Stimulated activated effector memory CD8-positive, alpha-beta T cell treated with anti-CD3 and anti-CD28 coated beads, Interleukin-12 subunit alpha, Interleukin-12 subunit beta, amount 100 ng/mL, for 72 hours (primary cell): ENCODE measurements around the gene C2CD4C.
"Not testable (repeated sequence)": the region's sequence is repeated elsewhere in the genome, so short reads cannot be mapped to it uniquely, and the experiment has no call there.

Experiments used
- ATAC-seq: fragments of 150-1000 bp; cut with Tn5 transposase; 2 replicates; pipeline ENCODE4 v1.10.0; 2021
- DNase-seq, 2 donors: peaks; one replicate each; pipeline ENCODE4 v3.0.0; 2021 to 2022; ENCODE audit warnings: low spot score in 2 of 2
- H3K27ac Mint-ChIP-seq: one replicate; pipeline ENCODE4 v1.8.0; 2022; ENCODE audit warnings: mild to moderate bottlenecking, mixed read lengths
- H3K36me3 Mint-ChIP-seq: one replicate; pipeline ENCODE4 v1.8.0; 2022; ENCODE audit warnings: mild to moderate bottlenecking, mixed read lengths
- H3K4me1 Mint-ChIP-seq: one replicate; pipeline ENCODE4 v1.8.0; 2022; ENCODE audit warnings: mixed read lengths
- H3K4me3 Mint-ChIP-seq: one replicate; pipeline ENCODE4 v1.8.0; 2022; ENCODE audit warnings: mild to moderate bottlenecking, mixed read lengths
- H3K9me3 Mint-ChIP-seq: one replicate; pipeline ENCODE4 v1.8.0; 2022; ENCODE audit warnings: mixed read lengths

C2CD4C gene

DNA sequence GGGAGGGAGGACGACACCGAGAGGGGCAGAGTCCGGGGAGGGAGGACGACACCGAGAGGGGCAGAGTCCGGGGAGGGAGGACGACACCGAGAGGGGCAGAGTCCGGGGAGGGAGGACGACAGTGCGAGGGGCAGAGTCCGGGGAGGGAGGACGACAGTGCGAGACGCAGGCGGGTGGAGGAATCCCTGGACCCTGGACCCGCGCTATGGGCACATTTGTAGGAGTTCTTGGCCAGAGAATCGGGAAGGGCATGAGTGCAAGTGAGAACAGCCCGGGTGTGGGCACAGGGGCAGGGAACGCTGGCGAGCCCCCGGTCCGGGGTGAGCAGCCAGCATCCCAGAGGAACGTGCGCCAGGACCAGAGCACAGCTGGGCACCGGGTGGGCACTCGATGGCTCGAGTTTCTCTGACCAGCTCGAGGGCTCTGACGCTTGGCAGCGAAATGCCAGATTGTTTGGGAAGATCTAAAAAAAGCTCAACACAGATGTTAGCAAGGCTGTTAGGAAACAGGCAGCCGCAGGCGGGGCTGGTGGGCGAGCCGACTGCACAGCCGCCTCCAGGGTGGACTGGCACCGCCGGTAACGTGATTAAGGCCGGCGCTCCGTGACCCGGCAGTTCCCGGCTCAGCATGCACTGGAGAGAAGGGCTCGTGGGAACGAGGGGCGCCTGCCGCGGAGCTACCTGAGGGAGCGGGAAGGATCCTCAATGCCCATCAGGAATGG, 17.9 kb upstream of the C2CD4C start:
- ATAC-seq, result no peak
- no peak overlapping the region for H3K4me3 Mint-ChIP-seq
- peaks cover 4% of the 10 kb centered on the region for H3K9me3 Mint-ChIP-seq
- no peaks in the 10 kb centered on the region for H3K36me3 Mint-ChIP-seq
- DNase-seq, result no peak
- no peak overlapping the region for H3K27ac Mint-ChIP-seq
- H3K4me1 Mint-ChIP-seq, result no peaks in the 10 kb centered on the region

- no peak overlapping the region for H3K4me3 Mint-ChIP-seq
- DNase-seq, result no peak
- no peak overlapping the region for H3K27ac Mint-ChIP-seq
- H3K36me3 Mint-ChIP-seq, result no peaks in the 10 kb centered on the region
- no peaks in the 10 kb centered on the region for H3K4me1 Mint-ChIP-seq
- no peak for ATAC-seq
- H3K9me3 Mint-ChIP-seq, result no peaks in the 10 kb centered on the region
Measured at GRCh38 chr19:425056-425455, 16.1 kb upstream of the C2CD4C start.

DNA sequence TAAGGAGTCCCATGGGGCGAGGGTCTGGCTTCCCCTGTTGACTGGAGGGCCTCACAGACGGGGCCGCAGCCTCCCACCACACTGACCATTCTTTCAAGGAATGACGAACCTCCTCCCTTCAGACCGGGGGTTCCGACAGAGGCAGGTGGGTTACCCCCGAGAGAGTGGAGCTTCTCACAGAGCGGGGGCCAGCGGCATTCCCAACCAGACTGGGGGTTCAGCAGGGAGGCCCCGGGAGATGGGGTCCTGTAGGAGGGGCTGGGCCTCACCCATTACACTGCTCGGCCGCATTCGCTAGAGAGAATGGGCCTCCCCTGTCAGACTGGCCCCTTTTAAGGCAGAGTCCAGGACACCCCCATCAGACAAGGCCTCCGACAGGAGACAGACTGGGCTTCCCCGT, 15.6 kb upstream of the C2CD4C start:
- no peaks in the 10 kb centered on the region for H3K4me1 Mint-ChIP-seq
- no peak for ATAC-seq
- no peak for DNase-seq
- H3K4me3 Mint-ChIP-seq, result no peak overlapping the region
- no peaks in the 10 kb centered on the region for H3K9me3 Mint-ChIP-seq
- no peaks in the 10 kb centered on the region for H3K36me3 Mint-ChIP-seq
- no peak overlapping the region for H3K27ac Mint-ChIP-seq

DNA sequence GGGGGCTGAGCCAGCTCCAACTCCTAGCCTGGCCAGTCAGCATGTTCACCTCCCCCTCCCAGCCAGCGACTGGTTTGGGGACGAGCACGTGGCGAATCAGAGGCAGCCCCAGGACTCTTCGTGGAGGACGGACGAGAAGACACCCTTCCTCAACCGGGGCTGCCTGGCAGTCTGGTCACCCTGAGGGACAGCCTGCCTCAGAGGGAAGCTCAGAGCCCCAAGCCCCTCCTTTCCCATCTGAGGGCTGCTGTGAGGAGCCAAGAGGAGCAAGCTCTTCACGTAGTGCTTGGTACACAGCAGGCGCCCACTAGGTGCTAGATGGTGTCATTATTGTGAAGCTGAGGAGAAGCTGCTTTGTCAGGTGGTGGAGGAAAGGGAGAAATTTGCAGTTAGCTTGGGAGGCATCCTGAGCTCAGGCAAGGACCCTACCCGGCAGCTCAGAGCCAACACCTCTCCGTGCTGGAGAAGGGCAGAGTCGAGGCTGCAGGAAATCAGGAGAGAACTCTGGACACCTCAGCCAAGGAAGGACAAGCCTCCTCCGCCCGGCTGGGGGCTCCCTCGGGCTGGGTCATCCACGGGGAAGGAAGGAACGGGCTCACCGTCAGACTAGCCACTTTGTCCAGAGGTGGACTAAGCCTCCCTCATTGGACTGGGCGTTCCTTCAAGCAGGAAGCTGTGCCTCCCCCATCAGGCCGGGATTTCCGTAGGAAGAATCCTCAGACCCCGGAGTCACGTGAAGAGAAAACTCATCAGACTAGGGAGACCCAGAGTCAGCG, 14.9 kb upstream of the C2CD4C start:
- no peak for DNase-seq
- no peak overlapping the region for H3K27ac Mint-ChIP-seq

DNA sequence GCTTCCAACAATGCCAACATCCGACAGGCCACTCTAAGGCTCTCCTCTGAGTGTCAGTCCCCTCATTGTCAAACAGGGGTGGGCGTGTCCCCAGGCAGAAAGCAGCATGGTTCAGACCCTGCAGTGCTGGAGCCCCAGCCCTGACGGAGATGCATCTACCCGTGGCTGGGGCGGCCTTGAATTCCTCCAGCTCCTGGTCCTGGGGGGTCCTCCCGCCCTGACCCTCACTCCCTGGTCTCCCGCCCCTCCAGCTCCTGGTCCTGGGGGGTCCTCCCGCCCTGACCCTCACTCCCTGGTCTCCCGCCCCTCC, 13.9 kb upstream of the C2CD4C start:
- not testable (repeated sequence) for H3K4me1 Mint-ChIP-seq, ATAC-seq, H3K4me3 Mint-ChIP-seq, DNase-seq, H3K36me3 Mint-ChIP-seq, H3K9me3 Mint-ChIP-seq, H3K27ac Mint-ChIP-seq

More for the DNA sequence above, 14.9 kb upstream of the C2CD4C start:
- no peaks in the 10 kb centered on the region for H3K9me3 Mint-ChIP-seq
- H3K36me3 Mint-ChIP-seq, result no peaks in the 10 kb centered on the region
- no peak for ATAC-seq
- no peaks in the 10 kb centered on the region for H3K4me1 Mint-ChIP-seq
- H3K4me3 Mint-ChIP-seq, result no peak overlapping the region

DNA sequence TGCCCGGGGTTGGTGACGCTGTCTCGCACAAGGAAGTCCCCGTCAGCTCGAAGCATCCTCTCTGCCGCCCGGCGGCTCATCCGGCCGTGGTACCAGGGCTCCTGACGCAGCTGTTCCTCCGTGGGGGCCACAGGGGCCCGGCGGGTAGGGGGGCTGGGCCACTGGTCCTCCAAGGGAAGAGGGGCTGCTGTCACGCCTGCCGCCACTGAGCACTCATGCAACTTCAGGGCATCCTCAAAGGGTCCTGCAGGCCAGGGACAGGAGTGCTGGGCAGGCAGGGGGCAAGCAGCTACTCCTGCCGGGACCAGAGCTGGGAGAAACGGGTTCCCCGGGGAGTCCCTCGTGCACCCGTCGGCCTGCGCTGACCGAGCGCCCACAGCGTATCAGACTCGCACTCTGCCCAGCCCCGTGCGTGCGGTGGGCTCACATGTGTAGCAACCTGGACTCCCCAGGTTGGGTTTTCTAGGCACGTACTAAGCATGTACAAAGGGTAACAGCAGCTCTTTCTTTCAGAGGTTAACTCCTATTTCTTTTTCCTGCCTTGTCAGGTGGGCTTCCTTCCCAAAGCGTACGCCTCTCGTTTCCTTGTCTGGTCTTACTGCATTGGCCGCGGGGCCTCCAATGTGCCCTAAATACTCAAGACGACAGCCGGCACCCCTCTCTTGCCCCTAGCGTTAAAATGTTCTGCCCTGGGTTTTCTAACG, 13.4 kb upstream of the C2CD4C start:
- ATAC-seq (no peak), DNase-seq (no peak)
- Mint-ChIP-seq H3K36me3 (no peaks in the 10 kb centered on the region), H3K4me3 (no peak overlapping the region), H3K4me1 (no peaks in the 10 kb centered on the region), H3K9me3 (no peaks in the 10 kb centered on the region), H3K27ac (no peak overlapping the region)

DNA sequence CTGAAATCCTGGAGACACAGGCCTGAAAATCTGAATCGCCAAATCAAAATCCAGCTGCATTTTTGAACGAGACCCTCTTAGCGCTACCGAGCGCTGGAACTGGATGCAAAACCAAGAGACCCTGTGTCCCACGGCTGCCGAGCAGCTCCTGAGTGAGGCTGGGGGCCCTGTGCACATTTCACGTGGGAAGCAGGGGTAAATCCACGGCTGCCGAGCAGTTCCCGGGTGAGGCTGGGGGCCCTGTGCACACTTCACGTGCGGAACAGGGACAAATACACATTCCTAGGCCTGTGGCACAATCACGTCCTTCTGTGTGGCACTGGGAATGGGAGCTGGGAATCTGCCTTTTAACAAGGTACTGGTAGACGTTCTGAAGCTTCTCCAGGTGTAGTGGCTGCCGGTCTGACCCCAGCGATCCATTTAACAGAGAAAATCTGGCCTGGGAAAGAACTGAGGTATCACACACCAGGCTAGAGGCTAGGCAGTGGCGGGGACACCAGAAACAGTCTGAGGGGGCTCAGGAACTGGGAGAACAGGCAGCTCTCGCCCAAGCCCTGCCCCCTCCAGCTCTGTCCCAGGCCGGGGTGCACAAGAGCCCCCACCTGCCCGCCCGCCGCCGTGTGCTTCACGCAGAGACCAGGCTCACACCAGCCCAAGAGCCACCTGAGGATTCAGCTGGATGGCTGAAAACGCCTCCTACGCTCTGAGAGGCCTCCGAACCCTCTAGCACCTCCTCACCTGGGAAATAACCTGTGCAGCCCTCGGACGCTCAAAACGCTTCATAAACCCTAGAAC, 11.0 kb upstream of the C2CD4C start:
- ATAC-seq (no peak), DNase-seq (no peak)
- Mint-ChIP-seq H3K36me3 (no peaks in the 10 kb centered on the region), H3K4me1 (no peaks in the 10 kb centered on the region), H3K4me3 (no peak overlapping the region), H3K27ac (no peak overlapping the region), H3K9me3 (no peaks in the 10 kb centered on the region)

DNA sequence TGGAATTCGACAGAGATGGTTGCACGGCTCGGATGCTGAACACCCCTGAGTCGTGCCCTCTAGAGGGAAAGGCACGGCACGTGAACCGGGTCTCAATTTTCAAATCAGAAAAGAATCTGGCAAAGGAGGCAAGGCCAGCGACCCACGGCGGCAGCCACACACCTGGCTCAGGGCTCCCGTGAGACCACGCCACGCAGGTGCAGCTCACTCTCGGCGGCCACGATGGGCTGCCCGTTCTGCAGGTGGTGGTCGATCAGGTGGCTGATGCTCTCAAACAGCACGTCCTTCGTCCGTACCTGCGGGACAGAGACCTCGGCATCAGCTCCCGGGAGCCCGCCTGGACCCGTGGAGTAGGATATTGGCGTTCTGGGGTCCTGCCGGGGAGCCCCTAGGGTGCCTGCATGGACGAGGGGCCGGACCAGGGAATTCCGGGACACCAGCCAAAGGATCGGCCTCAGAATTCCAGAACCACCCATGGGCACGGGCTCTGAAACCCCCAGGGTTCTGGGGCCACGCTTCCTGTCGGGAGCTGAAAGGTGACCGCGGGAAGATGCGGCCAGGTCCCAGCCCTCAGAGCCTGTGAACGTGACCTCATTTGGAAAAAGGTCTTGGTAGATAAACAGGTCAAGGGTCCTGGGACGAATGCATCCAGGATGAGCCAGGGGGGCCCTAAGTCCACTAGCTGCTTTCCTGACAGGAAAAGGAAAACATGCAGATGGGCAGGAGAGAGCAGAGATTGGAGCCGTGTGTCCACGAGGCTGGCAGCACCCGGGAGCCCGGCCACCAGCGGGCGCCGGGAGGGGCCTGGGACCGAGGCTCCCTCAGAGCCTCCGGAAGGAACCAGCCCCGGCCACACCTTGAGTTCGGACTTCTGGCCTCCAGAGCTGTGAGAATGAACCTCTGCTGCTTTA, 10.1 kb upstream of the C2CD4C start:
- Mint-ChIP-seq H3K9me3 (no peaks in the 10 kb centered on the region), H3K36me3 (no peaks in the 10 kb centered on the region), H3K4me1 (no peaks in the 10 kb centered on the region), H3K4me3 (no peak overlapping the region), H3K27ac (no peak overlapping the region)
- no peak for DNase-seq
- no peak for ATAC-seq

DNA sequence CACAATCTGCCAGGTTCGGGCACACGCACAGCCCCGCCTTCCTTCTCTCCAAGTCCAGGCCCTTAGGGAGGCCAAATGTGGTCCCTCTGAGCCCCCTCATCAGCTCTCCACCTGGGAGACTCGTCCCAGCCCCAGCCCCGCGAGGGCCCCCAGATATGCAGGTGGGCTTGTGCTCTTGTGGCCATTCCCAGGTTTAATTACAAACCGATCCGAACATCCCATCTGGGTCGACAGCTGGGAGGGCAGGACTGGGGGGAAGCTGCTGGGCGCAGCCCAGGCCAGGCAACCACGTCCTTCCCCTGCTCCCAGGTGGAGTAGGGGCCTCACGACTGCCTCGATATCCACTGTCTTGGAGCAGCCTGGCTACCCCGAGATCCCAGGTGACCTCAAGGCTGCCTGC, 7.5 kb upstream of the C2CD4C start:
- no peak for ATAC-seq
- H3K9me3 Mint-ChIP-seq, result no peaks in the 10 kb centered on the region
- H3K36me3 Mint-ChIP-seq, result no peaks in the 10 kb centered on the region
- DNase-seq, result no peak
- no peak overlapping the region for H3K4me3 Mint-ChIP-seq
- H3K4me1 Mint-ChIP-seq, result no peaks in the 10 kb centered on the region
- no peak overlapping the region for H3K27ac Mint-ChIP-seq

DNA sequence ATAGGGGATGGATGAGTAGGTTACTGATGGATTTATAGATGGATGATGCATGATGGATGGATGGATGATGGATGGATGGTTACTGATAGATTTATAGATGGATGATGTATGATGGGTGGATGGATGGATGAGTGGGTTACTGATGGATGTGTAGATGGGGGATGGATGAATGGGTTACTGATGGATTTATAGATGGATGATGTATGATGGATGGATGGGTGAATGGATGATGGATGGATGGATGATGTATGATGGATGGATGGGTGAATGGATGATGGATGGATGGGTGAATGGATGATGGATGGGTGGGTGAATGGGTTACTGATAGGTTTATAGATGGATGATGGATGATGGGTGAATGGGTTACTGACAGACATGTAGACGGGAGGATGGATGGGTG, 6.3 kb upstream of the C2CD4C start:
- Mint-ChIP-seq H3K4me1 (no peaks in the 10 kb centered on the region), H3K9me3 (no peaks in the 10 kb centered on the region), H3K27ac (no peak overlapping the region), H3K4me3 (no peak overlapping the region), H3K36me3 (no peaks in the 10 kb centered on the region)
- ATAC-seq (no peak), DNase-seq (no peak)

GRCh38 chr19:413756-414420, 4.9 kb upstream of the C2CD4C start:
- Mint-ChIP-seq H3K36me3 (no peaks in the 10 kb centered on the region), H3K4me3 (no peak overlapping the region)

DNA sequence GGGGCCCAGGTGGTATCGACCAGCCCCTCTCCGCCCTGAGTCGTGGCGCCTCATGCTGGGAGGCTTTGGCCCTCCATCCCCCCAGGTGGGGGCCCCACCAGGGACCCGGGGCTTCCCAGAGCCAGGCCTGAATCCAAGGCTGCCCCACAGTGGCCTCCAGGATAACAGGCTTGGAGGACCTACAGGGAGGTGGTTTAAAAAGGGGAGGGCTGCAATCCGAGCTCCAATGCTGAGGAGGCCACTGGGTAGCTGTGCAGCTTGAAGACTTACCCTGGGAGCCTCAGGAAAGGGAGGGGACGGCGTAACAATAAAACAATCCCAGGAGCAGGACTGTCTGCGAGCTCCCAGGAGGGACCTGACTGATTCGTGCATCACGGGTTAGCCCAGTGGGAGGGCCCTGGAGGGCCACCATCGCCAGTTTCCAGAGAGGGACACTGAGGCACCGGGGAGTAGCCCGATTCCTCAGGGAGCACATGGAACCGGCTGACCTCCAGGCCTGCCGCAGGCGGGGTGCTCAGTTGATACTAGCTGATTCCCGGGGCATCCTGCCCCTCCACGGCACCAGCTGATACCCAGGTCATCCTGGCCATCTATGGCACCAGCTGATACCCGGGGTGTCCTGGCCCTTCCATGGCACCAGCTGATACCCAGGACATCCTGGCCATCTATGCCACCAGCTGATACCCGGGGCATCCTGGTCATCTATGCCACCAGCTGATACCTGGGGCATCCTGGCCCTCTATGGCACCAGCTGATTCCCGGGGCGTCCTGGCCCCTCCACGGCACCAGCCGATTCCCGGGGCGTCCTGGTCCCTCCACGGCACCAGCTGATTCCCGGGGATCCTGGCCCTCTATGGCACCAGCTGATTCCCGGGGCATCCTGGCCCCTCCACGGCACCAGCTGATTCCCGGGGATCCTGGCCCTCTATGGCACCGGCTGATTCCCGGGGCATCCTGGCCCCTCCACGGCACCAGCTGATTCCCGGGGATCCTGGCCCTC, 3.7 kb upstream of the C2CD4C start:
- H3K36me3 Mint-ChIP-seq, result no peaks in the 10 kb centered on the region
- H3K4me1 Mint-ChIP-seq, result peaks cover 7% of the 10 kb centered on the region
- no peak for ATAC-seq
- H3K4me3 Mint-ChIP-seq, result no peak overlapping the region
- no peak overlapping the region for H3K27ac Mint-ChIP-seq
- DNase-seq, result no peak
- H3K9me3 Mint-ChIP-seq, result no peaks in the 10 kb centered on the region

More at GRCh38 chr19:413756-414420, 4.9 kb upstream of the C2CD4C start:
- Mint-ChIP-seq H3K4me1 (peaks cover 7% of the 10 kb centered on the region), H3K27ac (no peak overlapping the region), H3K9me3 (no peaks in the 10 kb centered on the region)
- ATAC-seq (no peak), DNase-seq (no peak)

DNA sequence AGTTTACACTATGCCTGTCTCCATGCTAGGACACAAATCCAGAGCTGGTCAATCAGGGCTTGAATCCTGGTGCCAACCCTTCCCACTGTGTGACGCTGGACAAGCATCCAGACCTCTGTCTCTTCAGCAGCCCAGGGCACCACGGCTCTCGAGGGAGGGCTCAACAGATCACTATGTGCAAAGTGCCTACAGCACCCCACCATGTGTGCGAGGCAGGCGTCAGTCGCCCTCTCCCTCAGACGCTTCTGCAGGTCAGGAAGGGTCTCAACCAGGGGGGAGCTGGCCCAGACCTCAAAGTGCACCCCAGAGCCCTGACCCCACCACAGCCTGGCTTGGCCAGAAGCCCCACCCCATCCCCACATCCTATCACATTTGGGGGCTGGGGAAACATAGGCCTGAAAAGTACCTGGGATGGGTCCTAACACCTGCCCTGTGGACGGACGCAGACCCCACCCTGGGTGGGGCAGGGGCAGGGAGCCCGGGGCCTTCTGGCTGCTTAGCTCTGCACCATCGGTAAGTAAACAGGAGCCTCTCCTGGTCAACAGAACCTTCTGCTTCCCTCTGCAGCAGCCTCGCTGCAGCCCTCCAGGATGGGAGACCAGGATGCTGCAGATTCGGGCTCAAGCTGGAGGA, 2.9 kb upstream of the C2CD4C start:
- no peaks in the 10 kb centered on the region for H3K9me3 Mint-ChIP-seq
- no peaks in the 10 kb centered on the region for H3K36me3 Mint-ChIP-seq
- H3K27ac Mint-ChIP-seq, result no peak overlapping the region
- peaks cover 7% of the 10 kb centered on the region for H3K4me1 Mint-ChIP-seq
- H3K4me3 Mint-ChIP-seq, result no peak overlapping the region
- ATAC-seq, result no peak
- DNase-seq, result no peak
